Esophagus squamous epithelium (tissue), 5 donors: ENCODE measurements around the gene SDK2. TPM values are rescaled to one million over a fixed set of nuclear protein-coding genes. Genes with fewer than 3 reads are reported as not detected.
A peak's percentile ranks its signal among the peaks of the same experiment; 100 is the strongest.

Experiments used
- DNase-seq: peaks from one replicate; lab custom pipeline; 2025; lab: John Stamatoyannopoulos, UW
- H3K27ac ChIP-seq, 4 donors: fragments of 200-600 bp; sonication (generic); one replicate each; pipeline ENCODE4 v1.5.1; 2016 to 2019; ENCODE audit warnings: mild to moderate bottlenecking in 1 of 4
- H3K27me3 ChIP-seq, 4 donors: fragments of 200-600 bp; sonication (generic); 1 replicate in 3 of 4; 2 replicates in 1 of 4; pipeline versions ENCODE4 v1.5.1 to v1.6.0; 2017 to 2021; ENCODE audit warnings: antibody characterized with exemption in 1 of 4
- H3K36me3 ChIP-seq, 3 donors: fragments of 200-600 bp; sonication (generic); one replicate each; pipeline ENCODE4 v1.5.1; 2016 to 2019
- H3K4me1 ChIP-seq, 3 donors: fragments of 200-600 bp; sonication (generic); one replicate each; pipeline ENCODE4 v1.5.1; 2017 to 2019
- H3K4me3 ChIP-seq, 4 donors: fragments of 200-600 bp; sonication (generic); 1 replicate in 3 of 4; 2 replicates in 1 of 4; pipeline ENCODE4 v1.5.1; 2016 to 2019; ENCODE audit warnings: mild to moderate bottlenecking in 2 of 4, moderate library complexity in 1 of 4
- H3K9me3 ChIP-seq, 3 donors: fragments of 200-600 bp; sonication (generic); one replicate each; pipeline ENCODE4 v1.5.1; 2016 to 2019
- POLR2A ChIP-seq, 4 donors: fragments of 450-650 bp; IDR thresholded peaks; one replicate each; pipeline ENCODE4 v1.6.1; 2017; ENCODE audit warnings: antibody characterized with exemption in 4 of 4, mild to moderate bottlenecking in 4 of 4, moderate library complexity in 3 of 4
- WGBS, 2 donors: methylation state at CpG; one replicate each; pipeline ENCODE4 v1.1.5; 2018; 5-methylcytosine and 5-hydroxymethylcytosine counted together
- intact Hi-C: fragments of 100-400 bp; cut with DNase I; formaldehyde crosslinking; loops from one replicate; pipeline ENCODE4 v1.15.0; 2022
- total RNA-seq, 4 donors: library from RNA; depleted of rRNA; stranded (reverse); fragments of >200 nt; gene quantifications; one replicate each; pipeline ENCODE4 v1.1.0, GENCODE V29; 2016
- TF ChIP-seq, protein P1 (sequence below), 6 experiments: fragments of 450-650 bp in 4 of 6; fragments of 200-600 bp in 2 of 6; sonication (generic) in 2 of 6; IDR thresholded peaks; one replicate each; pipeline ENCODE4 v1.5.1; 2016 to 2019; ENCODE audit warnings: antibody characterized with exemption in 6 of 6, mild to moderate bottlenecking in 4 of 6, moderate library complexity in 4 of 6
- donor health status: DM: yes; HTN: yes; CAD: no.

SDK2 gene
- total RNA-seq, 4 donors from 2014 or later = 1.7 to 5.5 (median 2.4) TPM

DNA sequence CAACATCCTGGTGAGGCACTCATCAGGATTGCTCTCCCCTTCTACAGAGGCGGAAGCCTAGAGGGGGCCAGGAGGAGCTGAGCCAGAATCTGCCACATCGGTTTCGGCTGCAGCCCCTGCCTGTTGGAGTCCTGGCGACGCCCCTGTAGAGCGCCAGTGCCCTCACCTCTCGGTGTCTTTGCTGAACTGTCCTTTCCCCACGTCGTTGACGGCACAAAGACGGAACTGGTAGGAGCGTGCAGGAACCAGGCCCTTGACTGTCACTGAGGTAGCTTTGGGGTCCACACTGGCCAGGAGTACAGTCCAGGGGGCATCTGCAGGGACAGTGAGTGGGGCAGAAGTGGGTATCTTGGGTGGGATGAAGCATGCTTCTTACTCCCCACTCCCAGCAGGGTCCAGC lies 222.1 kb downstream of the SDK2 start:
- WGBS, 2 donors = 98 to 100% methylated on average over 3 to 9 of the region's 12 CpGs
- H3K27me3 ChIP-seq = no peaks in the 10 kb centered on the region
- no peaks in the 10 kb centered on the region for H3K9me3 ChIP-seq
- H3K27ac ChIP-seq = no peak overlapping the region
- no peak overlapping the region for H3K4me3 ChIP-seq
- DNase-seq = no peak
- TF ChIP-seq POLR2A (IDR thresholded peaks at IDR 0.05) = no peak
- TF ChIP-seq, protein P1, sequence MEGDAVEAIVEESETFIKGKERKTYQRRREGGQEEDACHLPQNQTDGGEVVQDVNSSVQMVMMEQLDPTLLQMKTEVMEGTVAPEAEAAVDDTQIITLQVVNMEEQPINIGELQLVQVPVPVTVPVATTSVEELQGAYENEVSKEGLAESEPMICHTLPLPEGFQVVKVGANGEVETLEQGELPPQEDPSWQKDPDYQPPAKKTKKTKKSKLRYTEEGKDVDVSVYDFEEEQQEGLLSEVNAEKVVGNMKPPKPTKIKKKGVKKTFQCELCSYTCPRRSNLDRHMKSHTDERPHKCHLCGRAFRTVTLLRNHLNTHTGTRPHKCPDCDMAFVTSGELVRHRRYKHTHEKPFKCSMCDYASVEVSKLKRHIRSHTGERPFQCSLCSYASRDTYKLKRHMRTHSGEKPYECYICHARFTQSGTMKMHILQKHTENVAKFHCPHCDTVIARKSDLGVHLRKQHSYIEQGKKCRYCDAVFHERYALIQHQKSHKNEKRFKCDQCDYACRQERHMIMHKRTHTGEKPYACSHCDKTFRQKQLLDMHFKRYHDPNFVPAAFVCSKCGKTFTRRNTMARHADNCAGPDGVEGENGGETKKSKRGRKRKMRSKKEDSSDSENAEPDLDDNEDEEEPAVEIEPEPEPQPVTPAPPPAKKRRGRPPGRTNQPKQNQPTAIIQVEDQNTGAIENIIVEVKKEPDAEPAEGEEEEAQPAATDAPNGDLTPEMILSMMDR (IDR thresholded peaks at IDR 0.05) = no peak
- peaks cover 0 to 6% (median 0%) of the 10 kb centered on the region in 3 donors for H3K36me3 ChIP-seq
- intact Hi-C loops = no loop called here
- H3K4me1 ChIP-seq = no peaks in the 10 kb centered on the region

GRCh38 chr17:73420897-73421296 lies 223.3 kb downstream of the SDK2 start:
- WGBS, 2 donors = 16 to 60% methylated on average over 3 to 8 of the region's 9 CpGs
- Histone ChIP-seq H3K36me3 (peaks cover 0 to 6% (median 0%) of the 10 kb centered on the region in 3 donors), H3K4me1 (no peaks in the 10 kb centered on the region), H3K27me3 (no peaks in the 10 kb centered on the region), H3K27ac (no peak overlapping the region), H3K9me3 (no peaks in the 10 kb centered on the region), H3K4me3 (no peak overlapping the region)
- no peak for DNase-seq
- TF ChIP-seq POLR2A (IDR thresholded peaks at IDR 0.05) = no peak
- TF ChIP-seq, protein P1 (IDR thresholded peaks at IDR 0.05) = peak in 2 of 6 experiments; percentile 8 to 41
- intact Hi-C loops = no loop called here

- no peaks in the 10 kb centered on the region for H3K4me1 ChIP-seq
- no peaks in the 10 kb centered on the region for H3K9me3 ChIP-seq
- no peaks in the 10 kb centered on the region for H3K27me3 ChIP-seq
- TF ChIP-seq, protein P1 (IDR thresholded peaks at IDR 0.05) = no peak
- TF ChIP-seq POLR2A (IDR thresholded peaks at IDR 0.05) = no peak
- no peak for DNase-seq
- no peak overlapping the region for H3K4me3 ChIP-seq
- WGBS, 2 donors = 53 to 83% methylated on average over 9 of the region's 9 CpGs
- intact Hi-C loops = no loop called here
- H3K27ac ChIP-seq = no peak overlapping the region
- peaks cover 0 to 6% (median 0%) of the 10 kb centered on the region in 3 donors for H3K36me3 ChIP-seq
These were observed 224.4 kb downstream of the SDK2 start for GRCh38 chr17:73419881-73420280.

- no peak overlapping the region for H3K4me3 ChIP-seq
- H3K27ac ChIP-seq = no peak overlapping the region
- DNase-seq = no peak
- H3K27me3 ChIP-seq = no peaks in the 10 kb centered on the region
- intact Hi-C loops = no loop called here
- 47 to 76% methylated on average over 3 of the region's 10 CpGs for WGBS, 2 donors
- TF ChIP-seq, protein P1 (IDR thresholded peaks at IDR 0.05) = no peak
- peaks cover 0 to 6% (median 0%) of the 10 kb centered on the region in 3 donors for H3K36me3 ChIP-seq
- no peaks in the 10 kb centered on the region for H3K4me1 ChIP-seq
- no peaks in the 10 kb centered on the region for H3K9me3 ChIP-seq
These were observed 225.2 kb downstream of the SDK2 start for GRCh38 chr17:73419051-73419450.

DNA sequence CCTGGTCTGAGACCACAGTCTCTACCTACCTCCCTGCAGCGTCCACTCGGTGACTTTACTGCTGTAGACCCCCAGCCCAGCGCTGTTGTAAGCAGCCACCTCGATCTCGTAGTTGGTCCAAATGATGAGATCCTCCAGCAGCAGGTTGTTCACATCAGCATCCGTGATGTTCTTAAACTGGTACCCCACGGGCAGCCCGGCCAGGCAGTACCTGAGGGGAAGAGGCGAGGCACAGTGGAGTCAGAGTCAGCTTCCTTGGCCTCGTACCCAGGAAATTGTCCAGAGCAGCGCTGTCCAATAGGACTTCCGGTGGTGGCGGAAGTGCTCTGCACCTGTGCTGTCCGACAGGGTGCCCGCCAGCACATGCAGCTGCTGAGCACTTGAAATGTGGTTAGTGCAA lies 228.5 kb downstream of the SDK2 start:
- Histone ChIP-seq H3K9me3 (no peaks in the 10 kb centered on the region), H3K4me3 (no peak overlapping the region), H3K4me1 (no peaks in the 10 kb centered on the region), H3K27me3 (no peaks in the 10 kb centered on the region), H3K27ac (no peak overlapping the region), H3K36me3 (no peaks in the 10 kb centered on the region)
- TF ChIP-seq POLR2A (IDR thresholded peaks at IDR 0.05) = no peak
- TF ChIP-seq, protein P1 (IDR thresholded peaks at IDR 0.05) = no peak
- intact Hi-C loops = no loop called here
- no peak for DNase-seq
- WGBS, 2 donors = 94 to 95% methylated on average over 12 of the region's 15 CpGs
